ENCODE results near the gene SIRPA.

SIRPA gene

GRCh38 chr20:1882026-1882425 is 13.2 kb upstream of the SIRPA start:
- DNase-seq (ENCODE audit: low read depth in 1 of 2, low spot score in 1 of 2), result no peak
- no peak for TF ChIP-seq POLR2AphosphoS5 (IDR thresholded peaks at IDR 0.05; ENCODE audit: low read depth)
- no peak for TF ChIP-seq GABPA (IDR thresholded peaks at IDR 0.05; ENCODE audit: low read depth)
- no peak for TF ChIP-seq REST (IDR thresholded peaks at IDR 0.05; ENCODE audit: insufficient replicate concordance, low read depth)
- no peak for TF ChIP-seq SPI1 (IDR thresholded peaks at IDR 0.05; ENCODE audit: borderline replicate concordance, low read depth)
- TF ChIP-seq CTCF (IDR thresholded peaks at IDR 0.05; ENCODE audit: insufficient read depth, low read length), result no peak
- Histone ChIP-seq H3K27me3 (ENCODE audit: insufficient read depth, poor library complexity, severe bottlenecking) (no peaks in the 10 kb centered on the region), H3K27ac (replicated peaks) (no peak overlapping the region), H3K4me3 (replicated peaks; ENCODE audit: insufficient read depth, low read length) (no peak overlapping the region)

GRCh38 chr20:1883986-1884385 is 11.2 kb upstream of the SIRPA start:
- TF ChIP-seq POLR2AphosphoS5 (IDR thresholded peaks at IDR 0.05; ENCODE audit: low read depth) (no peak), SPI1 (IDR thresholded peaks at IDR 0.05; ENCODE audit: borderline replicate concordance, low read depth) (no peak), REST (IDR thresholded peaks at IDR 0.05; ENCODE audit: insufficient replicate concordance, low read depth) (no peak), CTCF (IDR thresholded peaks at IDR 0.05; ENCODE audit: insufficient read depth, low read length) (no peak), GABPA (IDR thresholded peaks at IDR 0.05; ENCODE audit: low read depth) (no peak)
- no peak overlapping the region for H3K4me3 ChIP-seq (replicated peaks; ENCODE audit: insufficient read depth, low read length)
- H3K27ac ChIP-seq (replicated peaks), result no peak overlapping the region
- no peak for DNase-seq (ENCODE audit: low read depth in 1 of 2, low spot score in 1 of 2)
- H3K27me3 ChIP-seq (ENCODE audit: insufficient read depth, poor library complexity, severe bottlenecking), result no peaks in the 10 kb centered on the region

- TF ChIP-seq REST (IDR thresholded peaks at IDR 0.05; ENCODE audit: insufficient replicate concordance, low read depth) (no peak), POLR2AphosphoS5 (IDR thresholded peaks at IDR 0.05; ENCODE audit: low read depth) (no peak), GABPA (IDR thresholded peaks at IDR 0.05; ENCODE audit: low read depth) (no peak), SPI1 (IDR thresholded peaks at IDR 0.05; ENCODE audit: borderline replicate concordance, low read depth) (no peak), CTCF (IDR thresholded peaks at IDR 0.05; ENCODE audit: insufficient read depth, low read length) (no peak)
- Histone ChIP-seq H3K27ac (replicated peaks) (no peak overlapping the region), H3K4me3 (replicated peaks; ENCODE audit: insufficient read depth, low read length) (no peak overlapping the region), H3K27me3 (ENCODE audit: insufficient read depth, poor library complexity, severe bottlenecking) (no peaks in the 10 kb centered on the region)
- DNase-seq (ENCODE audit: low read depth in 1 of 2, low spot score in 1 of 2), result no peak
These were observed 10.0 kb upstream of the SIRPA start for GRCh38 chr20:1885254-1885653.

Data from HL-60 (cell line).